Esophagus muscularis mucosa (tissue), 4 donors: Measurements from ENCODE around the gene KCNA10. TPM values are rescaled to one million over a fixed set of nuclear protein-coding genes. Genes with fewer than 3 reads are reported as not detected.

Source experiments
- DNase-seq: peaks from one replicate; pipeline ENCODE4 v3.0.0-alpha.2; 2017; ENCODE audit errors: extremely low spot score
- H3K27ac ChIP-seq, 4 donors: fragments of 200-600 bp; sonication (generic); replicated peaks in 1 of 4; 1 replicate in 3 of 4; 2 replicates in 1 of 4; pipeline ENCODE4 v1.5.1; 2016 to 2019; ENCODE audit warnings: mild to moderate bottlenecking in 1 of 4
- H3K27me3 ChIP-seq, 4 donors: fragments of 200-600 bp; sonication (generic); one replicate each; pipeline versions ENCODE4 v1.5.1 to v1.6.0; 2016 to 2019
- H3K36me3 ChIP-seq, 4 donors: fragments of 200-600 bp; sonication (generic); one replicate each; pipeline ENCODE4 v1.5.1; 2016 to 2019
- H3K4me1 ChIP-seq, 4 donors: fragments of 200-600 bp; sonication (generic); one replicate each; pipeline ENCODE4 v1.5.1; 2016 to 2019
- H3K4me3 ChIP-seq, 4 donors: fragments of 200-600 bp; sonication (generic); 1 replicate in 2 of 4; 2 replicates in 2 of 4; pipeline ENCODE4 v1.5.1; 2016 to 2019; ENCODE audit warnings: mild to moderate bottlenecking in 4 of 4, moderate library complexity in 1 of 4
- H3K9me3 ChIP-seq, 4 donors: fragments of 200-600 bp; sonication (generic); 1 replicate in 3 of 4; 2 replicates in 1 of 4; pipeline ENCODE4 v1.5.1; 2016 to 2019
- CTCF ChIP-seq, 3 experiments: fragments of 200-600 bp in 2 of 3; fragments of 450-650 bp in 1 of 3; sonication (generic) in 2 of 3; IDR thresholded peaks; one replicate each; pipeline ENCODE4 v1.5.1; 2017 to 2019; ENCODE audit warnings: antibody characterized with exemption in 3 of 3, mild to moderate bottlenecking in 2 of 3, moderate library complexity in 1 of 3
- EP300 ChIP-seq: sonication (generic); formaldehyde crosslinking; IDR thresholded peaks from one replicate; pipeline ENCODE4 v1.6.1; 2017; ENCODE audit warnings: antibody characterized with exemption
- POLR2A ChIP-seq: fragments of 450-650 bp; IDR thresholded peaks from one replicate; pipeline ENCODE4 v1.6.1; 2017; ENCODE audit warnings: antibody characterized with exemption, moderate library complexity, mild to moderate bottlenecking, low read depth
- POLR2AphosphoS5 ChIP-seq, 2 donors: sonication (generic); formaldehyde crosslinking; IDR thresholded peaks; one replicate each; pipeline ENCODE4 v1.6.1; 2017; ENCODE audit warnings: antibody characterized with exemption in 2 of 2
- WGBS: methylation state at CpG from one replicate; pipeline ENCODE4 v1.1.5; 2018; 5-methylcytosine and 5-hydroxymethylcytosine counted together
- intact Hi-C: fragments of 100-400 bp; cut with DNase I; formaldehyde crosslinking; loops from one replicate; pipeline ENCODE4 v1.15.1; 2023
- total RNA-seq, 4 donors: library from RNA; depleted of rRNA; stranded (reverse); fragments of >200 nt; gene quantifications; one replicate each; pipeline versions ENCODE4 v1.1.0 to v1.2.1, GENCODE V29; 2016

KCNA10 gene
- total RNA-seq, 4 donors from 2014 or later, result 0.23 TPM; not detected in 3

DNA sequence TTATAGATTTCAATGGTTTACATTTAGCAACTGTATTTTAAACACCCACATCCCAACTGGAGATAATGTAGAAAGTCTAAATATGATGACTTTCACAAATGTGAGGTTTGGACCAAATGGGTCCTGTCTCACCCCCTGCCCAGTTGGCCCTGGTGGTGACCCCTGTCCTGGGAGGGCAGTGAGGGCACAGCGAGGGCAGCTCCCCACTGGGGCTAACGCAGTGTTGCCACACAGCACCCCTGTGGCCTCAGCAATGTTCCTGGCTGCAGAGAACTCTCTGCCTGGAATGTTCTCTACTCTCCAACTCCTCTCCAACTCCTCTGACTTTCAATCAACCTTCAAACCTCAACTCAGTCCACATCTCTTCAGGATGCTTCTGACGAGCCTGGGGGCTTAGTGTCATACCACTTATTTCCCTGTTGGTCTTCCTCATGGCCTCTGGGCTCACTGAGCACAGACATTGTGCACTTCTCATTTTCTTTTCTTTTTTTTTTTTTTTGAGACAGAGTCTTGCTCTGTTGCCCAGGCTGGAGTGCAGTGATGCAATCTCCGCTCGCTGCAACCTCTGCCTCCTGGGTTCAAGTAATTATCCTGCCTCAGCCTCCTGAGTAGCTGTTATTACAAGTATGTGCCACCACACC is 25.8 kb downstream of the KCNA10 start:
- H3K27ac ChIP-seq, result no peak overlapping the region
- TF ChIP-seq POLR2AphosphoS5 (IDR thresholded peaks at IDR 0.05) (no peak), EP300 (no peak), POLR2A (no peak), CTCF (IDR thresholded peaks at IDR 0.05) (no peak)
- 82% methylated on average over 5 of the region's 5 CpGs for WGBS
- H3K9me3 ChIP-seq, result no peaks in the 10 kb centered on the region
- no peak overlapping the region for H3K4me3 ChIP-seq
- peaks cover 0 to 5% (median 0%) of the 10 kb centered on the region in 4 donors for H3K27me3 ChIP-seq
- H3K4me1 ChIP-seq, result peaks cover 0 to 19% (median 15%) of the 10 kb centered on the region in 4 donors
- no peaks in the 10 kb centered on the region for H3K36me3 ChIP-seq
- DNase-seq, result no peak
- intact Hi-C loops, result loop anchor here (10.0 kb wide), 2 partner anchors 178 to 288 kb away; no protein-coding TSS in a partner anchor

DNA sequence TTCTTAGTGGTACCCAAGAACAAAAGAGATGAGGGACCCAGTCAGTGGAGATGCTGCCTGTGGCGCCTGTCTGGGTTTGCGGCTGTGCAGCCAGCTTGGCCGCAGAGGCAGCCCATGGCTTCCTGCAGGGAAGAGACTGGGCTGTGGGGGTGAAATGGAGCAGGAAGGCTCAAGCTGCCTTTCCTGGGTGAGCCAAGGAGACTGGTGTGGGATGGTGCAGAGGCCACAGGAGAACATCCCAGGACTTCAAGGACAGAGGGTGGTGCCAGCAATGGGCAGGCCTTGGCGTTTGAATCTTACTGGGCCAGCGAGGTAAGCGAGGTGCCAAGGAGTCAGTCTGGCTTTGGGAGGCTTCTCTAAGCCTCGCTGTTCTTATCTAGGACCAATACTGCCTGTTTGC is 26.4 kb downstream of the KCNA10 start:
- DNase-seq, result no peak
- intact Hi-C loops, result loop anchor here (10.0 kb wide), 2 partner anchors 178 to 288 kb away; no protein-coding TSS in a partner anchor
- Histone ChIP-seq H3K4me1 (peaks cover 0 to 19% (median 15%) of the 10 kb centered on the region in 4 donors), H3K27me3 (peaks cover 0 to 4% (median 0%) of the 10 kb centered on the region in 4 donors), H3K9me3 (no peaks in the 10 kb centered on the region), H3K36me3 (no peaks in the 10 kb centered on the region), H3K4me3 (no peak overlapping the region), H3K27ac (no peak overlapping the region)
- 82% methylated on average over 5 of the region's 7 CpGs for WGBS
- TF ChIP-seq CTCF (IDR thresholded peaks at IDR 0.05) (no peak), EP300 (no peak), POLR2A (no peak), POLR2AphosphoS5 (IDR thresholded peaks at IDR 0.05) (no peak)

DNA sequence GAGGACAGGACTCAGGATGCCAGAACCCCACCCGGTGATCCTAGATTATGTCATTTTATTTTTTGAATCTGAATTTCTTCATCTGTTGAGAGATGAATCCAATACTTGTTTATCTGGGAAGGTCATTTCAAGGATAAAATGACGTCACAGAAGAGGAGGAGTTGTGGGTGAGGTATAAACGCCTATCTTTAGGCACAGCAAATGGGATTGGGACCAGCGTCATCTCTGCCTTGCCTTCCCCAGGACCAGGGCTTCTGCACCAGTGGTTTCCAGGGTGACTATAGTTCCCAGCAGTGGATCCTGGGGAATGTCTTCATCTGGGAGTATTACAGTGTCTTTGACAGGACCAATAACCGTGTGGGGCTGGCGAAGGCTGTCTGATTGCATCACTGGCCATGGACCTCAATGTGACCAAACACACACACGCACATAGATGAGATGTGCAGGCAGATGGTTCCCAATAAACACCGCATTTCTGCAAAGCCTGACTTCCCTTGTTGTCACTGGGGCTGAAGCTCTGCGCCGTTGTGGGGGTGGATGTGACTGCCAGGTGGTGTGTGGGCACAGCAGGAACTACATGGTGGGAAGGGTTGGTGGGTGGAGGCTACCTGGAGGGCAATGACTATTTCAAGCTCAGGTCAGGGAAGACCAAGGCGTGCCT is 28.1 kb downstream of the KCNA10 start:
- DNase-seq, result no peak
- H3K27me3 ChIP-seq, result no peaks in the 10 kb centered on the region
- no peaks in the 10 kb centered on the region for H3K9me3 ChIP-seq
- intact Hi-C loops, result loop anchor here (10.0 kb wide), 2 partner anchors 176 to 286 kb away; no protein-coding TSS in a partner anchor
- H3K27ac ChIP-seq, result no peak overlapping the region
- H3K4me3 ChIP-seq, result no peak overlapping the region
- H3K4me1 ChIP-seq, result peaks cover 0 to 16% (median 15%) of the 10 kb centered on the region in 4 donors
- no peaks in the 10 kb centered on the region for H3K36me3 ChIP-seq
- TF ChIP-seq POLR2A, result no peak
- TF ChIP-seq POLR2AphosphoS5 (IDR thresholded peaks at IDR 0.05), result no peak
- TF ChIP-seq CTCF (IDR thresholded peaks at IDR 0.05), result no peak
- 68% methylated on average over 7 of the region's 11 CpGs for WGBS

DNA sequence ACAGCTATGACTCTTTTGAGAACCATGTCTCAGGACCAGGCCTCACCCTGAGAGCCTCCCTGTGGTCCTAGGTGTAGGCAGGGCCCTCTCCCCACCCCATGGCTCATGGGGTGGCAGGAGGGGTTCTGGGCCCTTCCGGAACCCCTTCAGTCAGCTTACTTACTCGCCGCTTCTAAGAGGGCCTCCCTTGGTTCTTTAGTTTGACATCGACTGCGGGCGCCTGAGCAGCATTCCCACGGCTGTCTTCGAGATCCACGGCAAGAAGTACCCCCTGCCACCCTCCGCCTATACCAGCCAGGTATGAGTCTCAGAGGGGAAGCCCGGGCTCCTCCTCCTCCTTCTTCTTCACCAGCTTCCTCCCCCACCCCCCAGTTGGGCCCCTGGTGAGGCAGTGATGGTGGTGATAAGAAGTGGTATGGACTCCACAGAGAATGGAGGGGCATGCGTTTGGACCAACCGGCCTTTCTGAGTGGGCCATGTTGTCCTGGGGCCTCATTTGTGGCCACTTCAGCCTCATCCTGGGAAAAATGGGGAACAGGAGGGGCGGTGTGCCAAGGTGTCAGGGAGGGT is 28.9 kb downstream of the KCNA10 start:
- Histone ChIP-seq H3K27me3 (no peaks in the 10 kb centered on the region), H3K9me3 (no peaks in the 10 kb centered on the region), H3K36me3 (no peaks in the 10 kb centered on the region), H3K27ac (no peak overlapping the region), H3K4me3 (no peak overlapping the region), H3K4me1 (peaks cover 0 to 12% (median 8%) of the 10 kb centered on the region in 4 donors)
- intact Hi-C loops, result loop anchor here (10.0 kb wide), 2 partner anchors 175 to 285 kb away; no protein-coding TSS in a partner anchor
- TF ChIP-seq CTCF (IDR thresholded peaks at IDR 0.05) (no peak), POLR2A (no peak), EP300 (no peak), POLR2AphosphoS5 (IDR thresholded peaks at IDR 0.05) (no peak)
- no peak for DNase-seq
- WGBS, result 62% methylated on average over 6 of the region's 14 CpGs
